ENCODE results near the gene NPEPPS. TPM values are rescaled to one million over a fixed set of nuclear protein-coding genes. Genes with fewer than 3 reads are reported as not detected.

The NPEPPS gene
- polyA plus RNA-seq, 1 donor (not counting 4 experiments of a cell fraction or from before 2014, with no cell fraction given) = 122 TPM

DNA sequence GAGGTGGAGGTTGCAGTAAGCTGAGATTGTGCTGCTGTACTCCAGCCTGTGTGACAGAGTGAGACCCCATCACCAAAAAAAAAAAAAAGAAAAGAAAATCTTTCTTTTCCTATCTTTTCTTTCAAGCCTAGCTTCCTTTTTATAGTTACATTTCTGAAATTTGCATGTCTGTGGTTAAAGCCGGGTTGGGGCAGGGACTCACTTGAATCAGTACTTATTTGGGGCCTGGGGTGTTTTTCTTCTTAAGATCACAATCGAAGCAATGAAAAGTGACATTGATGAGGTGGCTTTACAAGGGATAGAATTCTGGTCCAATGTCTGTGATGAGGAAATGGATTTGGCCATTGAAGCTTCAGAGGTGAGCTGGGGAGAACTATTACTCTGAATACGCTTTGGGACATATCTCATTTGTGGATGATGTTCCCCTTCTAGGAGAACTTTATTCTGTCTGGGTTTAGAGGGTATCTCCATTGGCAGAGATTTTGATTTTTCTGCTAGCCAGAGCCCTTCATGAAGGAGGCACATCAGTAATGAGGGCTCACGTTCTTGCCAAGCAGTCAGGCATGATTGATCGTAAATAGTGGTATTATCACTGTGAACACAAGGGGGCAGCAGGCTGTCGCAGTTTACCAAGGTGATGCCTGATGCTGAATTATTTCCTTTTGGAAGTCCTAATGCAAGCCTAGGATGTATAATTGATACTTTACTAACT, 133.2 kb downstream of the NPEPPS start:
- Histone ChIP-seq H3K4me2 (ENCODE audit: control insufficient read depth, extremely low read depth, insufficient read depth, low read depth, low read length) (no peak overlapping the region), H3K27me3 (ENCODE audit: control insufficient read depth, extremely low read depth, insufficient read depth, low read length) (no peaks in the 10 kb centered on the region), H3K36me3 (ENCODE audit: control insufficient read depth in 2 of 2, extremely low read depth in 1 of 2, insufficient read depth in 2 of 2, low read length in 2 of 2) (peaks cover 43 to 61% of the 10 kb centered on the region in 2 experiments), H3K9me3 (ENCODE audit: control insufficient read depth, low read depth, low read length) (no peaks in the 10 kb centered on the region), H3K79me2 (ENCODE audit: control insufficient read depth, insufficient read depth, low read length) (peaks cover 31% of the 10 kb centered on the region), H3K9me1 (ENCODE audit: control insufficient read depth, extremely low read depth, insufficient read depth, low read length) (no peaks in the 10 kb centered on the region), H2AFZ (ENCODE audit: control insufficient read depth, low read length) (no peak overlapping the region), H4K20me1 (ENCODE audit: control insufficient read depth, extremely low read depth, insufficient read depth, low read length) (peaks cover 8% of the 10 kb centered on the region), H3K4me3 (ENCODE audit: control insufficient read depth in 2 of 3, extremely low read depth in 1 of 3, insufficient read depth in 2 of 3, low read depth in 1 of 3, low read length in 3 of 3) (no peak overlapping the region), H3K9ac (ENCODE audit: control insufficient read depth, extremely low read depth, insufficient read depth, low read length) (no peak overlapping the region), H3K27ac (ENCODE audit: control insufficient read depth, insufficient read depth, low read length) (no peak overlapping the region), H3K4me1 (ENCODE audit: control insufficient read depth, extremely low read depth, insufficient read depth, low read length) (no peaks in the 10 kb centered on the region)
- no peak for TF ChIP-seq EZH2 (IDR thresholded peaks at IDR 0.05; ENCODE audit: low read length)
- TF ChIP-seq, protein P1, sequence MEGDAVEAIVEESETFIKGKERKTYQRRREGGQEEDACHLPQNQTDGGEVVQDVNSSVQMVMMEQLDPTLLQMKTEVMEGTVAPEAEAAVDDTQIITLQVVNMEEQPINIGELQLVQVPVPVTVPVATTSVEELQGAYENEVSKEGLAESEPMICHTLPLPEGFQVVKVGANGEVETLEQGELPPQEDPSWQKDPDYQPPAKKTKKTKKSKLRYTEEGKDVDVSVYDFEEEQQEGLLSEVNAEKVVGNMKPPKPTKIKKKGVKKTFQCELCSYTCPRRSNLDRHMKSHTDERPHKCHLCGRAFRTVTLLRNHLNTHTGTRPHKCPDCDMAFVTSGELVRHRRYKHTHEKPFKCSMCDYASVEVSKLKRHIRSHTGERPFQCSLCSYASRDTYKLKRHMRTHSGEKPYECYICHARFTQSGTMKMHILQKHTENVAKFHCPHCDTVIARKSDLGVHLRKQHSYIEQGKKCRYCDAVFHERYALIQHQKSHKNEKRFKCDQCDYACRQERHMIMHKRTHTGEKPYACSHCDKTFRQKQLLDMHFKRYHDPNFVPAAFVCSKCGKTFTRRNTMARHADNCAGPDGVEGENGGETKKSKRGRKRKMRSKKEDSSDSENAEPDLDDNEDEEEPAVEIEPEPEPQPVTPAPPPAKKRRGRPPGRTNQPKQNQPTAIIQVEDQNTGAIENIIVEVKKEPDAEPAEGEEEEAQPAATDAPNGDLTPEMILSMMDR (optimal IDR thresholded peaks at IDR 0.05 in 1 of 3, IDR thresholded peaks at IDR 0.05 in 1 of 3, conservative IDR thresholded peaks at IDR 0.05 in 1 of 3; ENCODE audit: extremely low read depth in 1 of 3, insufficient read depth in 2 of 3, low read length in 3 of 3) = peak; percentile 70 to 89 (median 83)
- DNase-seq (ENCODE audit: low read depth, low spot score) (no peak), FAIRE-seq (peak; percentile 69)
- dilution Hi-C loops (cut with MboI; ENCODE audit: extremely low pct_ligation_motif_present, low sequenced_read_pairs) = no loop called here

DNA sequence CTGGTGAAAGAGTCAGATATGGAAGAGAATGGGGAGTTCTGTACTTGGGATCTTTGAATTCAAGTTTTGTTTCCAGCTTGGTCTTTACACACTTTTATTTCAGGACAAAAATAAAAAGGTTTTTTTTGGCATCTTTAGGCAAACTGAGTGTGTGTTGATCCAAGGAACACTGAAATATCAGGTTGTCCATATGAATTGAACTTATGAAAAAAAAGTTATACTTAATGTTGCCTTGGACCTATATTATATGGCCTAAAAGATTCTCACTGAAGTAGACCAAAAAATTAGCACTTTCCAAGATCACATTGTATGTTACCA, 133.7 kb downstream of the NPEPPS start:
- Histone ChIP-seq H4K20me1 (ENCODE audit: control insufficient read depth, extremely low read depth, insufficient read depth, low read length) (peaks cover 8% of the 10 kb centered on the region), H3K9me3 (ENCODE audit: control insufficient read depth, low read depth, low read length) (no peaks in the 10 kb centered on the region), H3K4me1 (ENCODE audit: control insufficient read depth, extremely low read depth, insufficient read depth, low read length) (no peaks in the 10 kb centered on the region), H3K79me2 (ENCODE audit: control insufficient read depth, insufficient read depth, low read length) (peaks cover 29% of the 10 kb centered on the region), H3K4me3 (ENCODE audit: control insufficient read depth in 2 of 3, extremely low read depth in 1 of 3, insufficient read depth in 2 of 3, low read depth in 1 of 3, low read length in 3 of 3) (no peak overlapping the region), H3K9ac (ENCODE audit: control insufficient read depth, extremely low read depth, insufficient read depth, low read length) (no peak overlapping the region), H3K36me3 (ENCODE audit: control insufficient read depth in 2 of 2, extremely low read depth in 1 of 2, insufficient read depth in 2 of 2, low read length in 2 of 2) (peaks cover 44 to 61% of the 10 kb centered on the region in 2 experiments), H3K27ac (ENCODE audit: control insufficient read depth, insufficient read depth, low read length) (no peak overlapping the region), H3K4me2 (ENCODE audit: control insufficient read depth, extremely low read depth, insufficient read depth, low read depth, low read length) (no peak overlapping the region), H2AFZ (ENCODE audit: control insufficient read depth, low read length) (no peak overlapping the region), H3K9me1 (ENCODE audit: control insufficient read depth, extremely low read depth, insufficient read depth, low read length) (no peaks in the 10 kb centered on the region), H3K27me3 (ENCODE audit: control insufficient read depth, extremely low read depth, insufficient read depth, low read length) (no peaks in the 10 kb centered on the region)
- dilution Hi-C loops (cut with MboI; ENCODE audit: extremely low pct_ligation_motif_present, low sequenced_read_pairs) = no loop called here
- TF ChIP-seq EZH2 (IDR thresholded peaks at IDR 0.05; ENCODE audit: low read length) = no peak
- TF ChIP-seq, protein P1 (optimal IDR thresholded peaks at IDR 0.05 in 1 of 3, IDR thresholded peaks at IDR 0.05 in 1 of 3, conservative IDR thresholded peaks at IDR 0.05 in 1 of 3; ENCODE audit: extremely low read depth in 1 of 3, insufficient read depth in 2 of 3, low read length in 3 of 3) = no peak
- DNase-seq (ENCODE audit: low read depth, low spot score) (no peak), FAIRE-seq (no peak)

All from keratinocyte (primary cell).